Measurements from ENCODE around the gene LMAN1L.

Gene LMAN1L

DNA sequence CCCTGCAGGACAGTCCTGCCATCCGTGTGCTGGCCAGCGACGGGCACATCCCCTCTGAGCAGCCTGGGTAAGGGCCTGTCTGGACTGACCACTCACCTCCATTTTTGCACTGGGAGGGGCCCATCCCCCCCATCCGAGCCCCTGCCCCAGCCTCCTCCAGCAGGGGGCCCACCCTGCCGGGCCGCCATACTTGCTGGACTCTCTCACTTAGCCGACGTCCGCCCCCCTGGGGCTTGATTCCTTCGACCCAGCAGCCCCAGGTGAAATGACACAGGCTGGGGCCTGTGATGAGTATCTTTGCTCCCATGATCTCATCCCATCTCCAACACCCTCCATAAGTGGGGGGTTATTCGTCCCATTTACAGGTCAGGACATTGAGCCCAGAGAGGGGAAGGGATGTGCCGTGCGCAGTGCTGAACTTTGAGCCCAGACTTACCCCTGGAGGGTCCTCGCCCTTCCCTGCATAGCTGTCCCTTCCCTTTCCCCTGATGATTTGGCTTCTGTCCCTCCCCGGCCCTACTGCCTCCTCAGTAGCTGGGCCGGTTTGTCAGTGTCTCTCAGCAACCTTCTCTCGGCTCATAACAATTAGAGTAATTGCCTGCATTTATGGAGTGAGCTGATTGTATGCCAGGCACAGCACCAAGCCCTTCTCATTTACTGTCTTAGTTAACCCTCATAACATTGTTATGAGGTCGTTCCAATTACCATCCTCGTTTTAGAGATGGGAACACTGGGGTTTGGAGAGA, 4.2 kb downstream of the LMAN1L start:
- no peak for DNase-seq (ENCODE audit: low read depth, low spot score)

DNA sequence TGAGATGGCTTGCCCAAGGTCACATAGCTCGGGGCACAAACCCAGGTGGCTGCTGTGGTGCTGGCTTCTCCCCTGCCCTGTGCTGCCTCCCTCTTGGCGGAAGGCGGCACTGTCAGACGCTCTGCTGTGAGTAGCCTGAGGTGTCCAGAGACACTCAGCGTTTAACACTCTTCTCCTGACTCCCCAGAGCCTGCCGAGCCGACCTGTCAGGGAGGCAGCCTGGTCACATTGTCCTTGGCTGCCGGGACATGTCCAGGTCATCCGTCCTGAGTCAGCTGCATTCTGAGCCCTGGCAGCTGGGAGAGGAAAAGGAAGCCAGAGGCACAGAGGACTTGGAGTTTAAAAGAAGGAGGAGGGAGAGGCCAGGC, 4.7 kb downstream of the LMAN1L start:
- no peak for DNase-seq (ENCODE audit: low read depth, low spot score)

DNA sequence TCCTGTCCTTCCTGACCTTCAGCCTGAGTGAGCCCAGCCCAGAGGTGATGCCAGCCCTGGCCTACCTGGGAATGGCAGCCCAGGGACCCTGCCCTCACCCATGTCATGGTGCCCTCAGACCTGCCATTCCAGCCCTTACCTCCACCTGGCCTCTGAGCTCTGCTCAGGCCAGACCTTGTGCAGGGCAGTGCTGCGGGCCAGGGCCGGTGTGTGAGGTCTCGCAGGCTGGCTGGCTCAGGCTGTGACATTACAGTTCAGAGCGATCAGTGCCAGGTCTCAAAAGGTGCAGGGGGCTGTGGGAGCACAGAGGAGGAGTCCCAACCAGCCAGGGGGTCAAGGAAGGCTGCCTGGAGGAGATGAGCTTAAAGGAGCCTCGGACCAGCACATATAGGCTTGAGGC, 7.4 kb downstream of the LMAN1L start:
- DNase-seq (ENCODE audit: low read depth, low spot score) = no peak

DNA sequence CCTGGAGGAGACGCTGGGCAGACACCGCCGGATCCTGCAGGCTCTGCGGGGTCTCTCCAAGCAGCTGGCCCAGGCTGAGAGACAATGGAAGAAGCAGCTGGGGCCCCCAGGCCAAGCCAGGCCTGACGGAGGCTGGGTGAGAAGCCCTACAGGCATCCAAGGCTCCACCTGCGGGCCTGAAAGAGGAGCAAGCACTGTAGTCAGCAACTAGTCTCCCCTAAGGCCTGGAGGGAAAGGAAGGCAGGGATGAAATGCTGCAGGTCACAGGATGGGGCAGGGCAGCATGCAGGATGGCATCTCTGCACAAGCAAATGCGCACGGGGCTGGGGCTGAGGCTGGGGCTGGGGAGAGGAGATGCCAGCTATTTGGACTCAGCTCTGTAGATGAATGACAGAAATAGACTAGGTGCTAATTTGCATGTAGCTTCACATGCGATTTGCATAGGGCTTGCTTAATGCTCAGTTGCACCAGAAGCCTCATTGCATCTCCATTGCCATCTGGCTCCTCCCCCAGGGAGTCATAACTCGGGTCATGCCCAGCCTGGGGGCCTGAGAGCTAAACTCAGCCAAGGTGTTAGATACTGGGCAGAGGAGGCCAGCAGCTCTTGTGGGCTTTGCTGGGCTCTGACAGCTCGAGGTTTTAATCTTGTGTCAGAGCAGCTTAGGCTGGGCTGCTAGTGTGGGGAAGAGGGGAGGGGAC, 8.6 kb downstream of the LMAN1L start:
- DNase-seq (ENCODE audit: low read depth, low spot score) = no peak

DNA sequence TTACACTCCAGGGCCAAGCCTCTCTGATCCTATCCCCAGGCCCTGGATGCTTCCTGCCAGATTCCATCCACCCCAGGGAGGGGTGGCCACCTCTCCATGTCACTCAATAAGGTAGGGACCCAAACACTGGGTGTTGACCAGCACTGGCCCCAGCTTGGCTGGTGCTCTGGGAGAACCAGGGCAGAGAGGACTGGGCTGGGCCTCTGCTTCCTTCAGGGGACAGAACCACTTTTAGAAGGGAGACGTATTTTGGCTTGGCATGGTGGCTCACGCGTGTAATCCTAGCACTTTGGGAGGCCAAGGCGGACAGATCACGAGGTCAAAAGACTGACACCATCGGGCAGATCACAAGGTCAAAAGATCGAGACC, 9.1 kb downstream of the LMAN1L start:
- no peak for DNase-seq (ENCODE audit: low read depth, low spot score)

DNA sequence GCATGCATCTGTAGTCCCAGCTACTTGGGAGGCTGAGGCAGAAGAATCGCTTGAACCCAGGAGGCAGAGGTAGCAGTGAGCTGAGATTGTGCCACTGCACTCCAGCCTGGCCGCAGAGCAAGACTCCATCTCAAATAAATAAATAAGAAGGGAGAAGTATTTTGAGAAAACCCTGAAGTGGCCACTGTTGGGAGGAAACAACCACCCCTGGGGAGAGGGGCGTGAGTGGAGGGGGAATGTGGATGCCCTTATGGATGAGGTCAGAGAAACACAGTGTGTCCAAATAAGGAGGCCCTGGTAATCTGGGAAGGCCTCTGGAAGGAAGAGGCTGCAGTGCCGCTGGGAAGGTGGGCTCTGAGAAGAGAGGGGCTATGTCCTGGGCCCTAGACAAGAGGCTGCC, 9.6 kb downstream of the LMAN1L start:
- DNase-seq (ENCODE audit: low read depth, low spot score) = no peak

DNA sequence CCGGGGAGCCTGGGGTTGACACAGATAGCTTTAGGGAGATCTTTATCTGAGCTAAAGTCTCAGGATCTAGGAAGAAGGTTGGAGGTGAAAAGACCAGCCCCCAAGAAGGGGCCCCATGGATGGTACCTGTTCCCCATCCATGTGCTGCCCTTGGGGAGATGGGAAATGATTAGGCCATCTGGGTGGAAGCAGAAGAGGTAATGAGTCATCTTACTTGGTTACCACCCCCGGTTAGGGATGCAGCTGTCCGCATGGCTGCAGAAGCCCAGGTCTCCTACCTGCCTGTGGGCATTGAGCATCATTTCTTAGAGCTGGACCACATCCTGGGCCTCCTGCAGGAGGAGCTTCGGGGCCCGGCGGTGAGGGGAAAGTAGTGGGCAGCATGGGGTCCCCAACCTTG, 10.7 kb downstream of the LMAN1L start:
- DNase-seq (ENCODE audit: low read depth, low spot score) = no peak

DNA sequence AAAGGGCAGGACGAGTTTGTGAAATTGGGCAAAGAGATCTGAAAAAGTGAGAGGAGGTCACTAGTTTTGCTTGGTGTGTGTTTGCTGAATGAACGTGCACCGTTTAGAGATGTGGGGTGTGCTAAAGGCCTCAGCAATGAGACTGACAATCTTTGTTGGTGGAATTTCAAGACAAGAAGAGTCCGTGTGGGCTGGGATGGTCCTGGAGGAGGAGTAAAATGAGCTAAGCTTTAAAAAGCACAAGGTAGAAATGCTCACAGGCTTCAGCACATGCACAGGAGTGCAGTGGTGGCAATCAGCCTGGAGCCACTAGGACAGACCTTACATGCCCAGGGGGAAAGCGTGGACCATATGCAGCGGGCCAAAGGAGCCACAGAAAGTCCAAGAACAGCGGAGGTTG, 12.3 kb downstream of the LMAN1L start:
- no peak for DNase-seq (ENCODE audit: low read depth, low spot score)

DNA sequence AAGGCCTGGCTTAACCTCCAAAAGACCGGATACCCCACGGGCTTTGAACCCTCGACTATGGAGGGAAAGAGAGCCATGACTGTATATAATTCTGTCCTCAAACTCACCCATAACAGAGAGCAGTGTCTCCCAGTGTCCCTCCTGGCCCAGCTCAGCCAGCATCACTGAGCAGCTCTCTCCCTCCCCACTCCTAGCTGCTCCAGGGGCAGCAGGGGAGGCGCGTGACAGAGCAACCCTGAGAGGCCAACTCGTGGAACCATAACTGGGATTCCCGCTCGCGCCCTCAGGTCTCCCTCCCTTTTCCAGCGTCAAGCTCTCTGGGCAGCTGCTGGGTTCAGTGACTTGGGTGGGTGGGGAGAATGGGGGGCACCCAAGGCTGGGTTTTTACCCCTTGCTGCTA, 13.2 kb downstream of the LMAN1L start:
- DNase-seq (ENCODE audit: low read depth, low spot score) = no peak

DNA sequence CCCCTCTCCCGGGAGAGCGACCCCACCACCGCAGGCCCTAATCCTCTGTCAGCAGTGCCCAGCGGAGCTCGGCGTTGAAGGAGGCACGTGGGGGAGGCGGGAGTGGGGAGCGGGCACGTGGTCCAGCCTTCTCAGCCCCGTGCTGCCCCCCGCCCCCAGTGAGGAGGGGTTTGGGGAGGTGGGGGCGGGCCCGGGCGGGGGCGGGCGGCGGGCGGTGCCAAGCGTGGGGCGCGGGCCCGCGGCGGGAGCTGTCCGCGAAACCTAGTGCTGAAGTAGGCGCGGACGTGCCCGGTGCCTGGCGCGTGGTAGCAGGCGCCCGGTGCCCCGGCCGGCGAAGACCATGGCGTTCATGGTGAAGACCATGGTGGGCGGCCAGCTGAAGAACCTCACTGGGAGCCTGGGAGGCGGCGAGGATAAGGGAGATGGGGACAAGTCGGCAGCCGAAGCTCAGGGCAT, 13.8 kb downstream of the LMAN1L start, which contains the start of gene CPLX3:
TSS of gene CPLX3 (plus strand) at position 264 of the 456 bp plus-strand sequence. CDS start at position 341, 77 bp downstream.
- DNase-seq (ENCODE audit: low read depth, low spot score) = no peak

DNA sequence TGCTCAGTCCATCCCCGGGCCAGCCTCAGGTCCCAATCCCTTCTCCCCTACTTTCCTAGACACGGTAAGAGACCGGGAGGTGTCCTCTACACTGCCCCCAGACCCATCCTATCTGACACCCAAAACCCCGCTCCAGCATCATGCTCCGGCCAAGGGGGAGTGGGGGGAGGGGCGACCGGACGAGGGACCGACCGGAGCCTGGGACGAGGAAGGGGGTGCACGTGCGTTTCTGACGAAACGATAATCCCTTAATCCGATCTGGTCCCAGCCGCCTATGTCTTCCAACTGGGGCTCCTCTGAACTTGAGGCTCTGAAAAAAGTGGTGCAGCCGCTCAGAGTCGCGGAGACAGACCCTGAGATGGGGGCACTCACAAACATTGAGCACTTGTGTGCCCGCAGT, 14.3 kb downstream of the LMAN1L start:
- no peak for DNase-seq (ENCODE audit: low read depth, low spot score)

DNA sequence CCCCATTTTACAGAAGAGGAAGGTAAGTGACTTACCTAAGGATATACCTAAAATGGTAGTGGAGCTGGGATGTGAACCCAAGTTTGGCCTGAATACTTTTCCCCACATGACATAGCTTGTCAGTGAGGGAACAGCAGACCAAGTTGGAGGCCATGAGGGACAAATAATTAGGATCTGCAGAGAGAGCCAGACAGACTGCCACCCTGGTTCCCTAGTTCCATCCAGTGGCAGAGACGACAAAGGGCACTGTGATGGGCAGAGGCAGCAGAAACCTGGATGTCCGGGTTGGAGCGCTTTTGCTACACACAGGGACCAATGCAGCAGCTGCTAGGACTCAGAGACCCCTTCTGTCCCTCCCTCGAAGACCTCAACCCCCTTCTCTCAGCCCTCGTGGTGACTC, 15.0 kb downstream of the LMAN1L start:
- DNase-seq (ENCODE audit: low read depth, low spot score) = no peak

DNA sequence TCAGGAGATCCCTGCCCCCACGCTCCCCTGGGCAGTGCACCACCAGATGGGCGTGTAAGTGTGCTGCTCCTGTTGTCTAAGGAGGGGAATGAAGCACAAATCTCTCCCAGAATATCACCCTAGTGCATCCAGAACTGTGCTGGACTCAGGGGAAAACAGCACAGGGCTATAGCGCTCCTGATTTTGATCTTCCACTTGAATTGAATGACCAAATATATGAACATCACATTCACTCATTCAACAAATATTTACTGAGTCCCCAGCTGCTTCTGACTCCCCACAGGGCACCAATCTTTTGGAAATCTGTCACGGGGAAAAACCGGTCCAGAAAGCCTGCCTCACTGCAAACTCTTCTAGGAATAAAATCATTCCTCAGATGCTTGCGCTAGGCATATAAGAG, 16.2 kb downstream of the LMAN1L start:
- DNase-seq (ENCODE audit: low read depth, low spot score) = no peak

DNA sequence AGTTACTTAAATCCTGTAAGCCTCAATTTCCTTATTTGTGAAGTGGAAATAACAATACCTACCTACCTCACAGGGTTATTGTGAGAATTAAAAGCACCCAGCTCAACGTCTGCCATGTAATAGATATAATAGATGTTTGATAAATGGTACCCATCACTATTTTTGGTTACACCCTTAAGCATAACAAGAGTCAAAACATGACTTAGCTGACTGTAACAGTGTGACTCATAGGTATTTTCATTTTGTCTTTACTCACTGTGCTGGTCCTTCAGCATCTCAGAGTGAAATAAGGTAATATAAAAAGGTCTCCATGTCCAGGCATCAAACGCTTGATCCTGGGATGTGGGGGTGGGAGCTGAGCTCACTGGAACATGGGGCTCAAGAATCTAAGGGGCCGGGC, 16.9 kb downstream of the LMAN1L start:
- no peak for DNase-seq (ENCODE audit: low read depth, low spot score)

DNA sequence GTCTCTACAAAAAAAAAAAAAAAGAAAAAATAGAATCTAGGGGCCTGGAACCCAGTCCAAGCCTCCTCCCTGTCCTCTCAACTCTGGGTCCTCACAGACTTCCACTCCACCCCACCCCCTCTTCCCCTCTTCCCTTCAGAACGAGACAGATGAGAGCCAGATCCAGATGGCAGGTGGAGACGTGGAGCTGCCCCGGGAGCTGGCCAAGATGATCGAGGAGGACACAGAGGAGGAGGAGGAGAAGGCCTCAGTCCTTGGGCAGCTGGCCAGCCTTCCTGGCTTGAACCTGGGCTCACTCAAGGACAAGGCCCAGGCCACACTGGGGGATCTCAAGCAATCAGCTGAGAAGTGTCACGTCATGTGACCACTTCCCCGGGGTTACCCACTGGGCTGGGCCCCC, 17.4 kb downstream of the LMAN1L start:
- no peak for DNase-seq (ENCODE audit: low read depth, low spot score)

DNA sequence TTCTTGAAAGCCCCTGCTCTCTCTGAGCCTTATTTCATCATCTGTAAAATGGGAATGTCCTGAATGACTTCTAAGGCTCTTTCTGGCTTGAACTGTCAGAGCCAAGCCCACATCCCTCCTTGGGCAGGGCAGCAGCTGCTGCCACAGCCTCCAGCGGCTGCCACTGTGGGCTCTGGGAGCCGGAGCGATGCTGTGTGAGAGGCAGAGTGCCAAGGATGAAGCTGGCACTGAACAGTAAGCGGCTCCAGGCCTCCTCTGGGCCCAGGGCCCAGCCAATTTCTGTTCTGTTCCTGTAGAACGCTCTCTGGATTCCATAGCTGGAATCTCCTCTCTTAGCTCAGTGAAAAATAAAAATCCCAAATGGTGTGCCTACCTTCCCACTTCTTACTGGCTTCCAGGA, 18.2 kb downstream of the LMAN1L start:
- no peak for DNase-seq (ENCODE audit: low read depth, low spot score)

DNA sequence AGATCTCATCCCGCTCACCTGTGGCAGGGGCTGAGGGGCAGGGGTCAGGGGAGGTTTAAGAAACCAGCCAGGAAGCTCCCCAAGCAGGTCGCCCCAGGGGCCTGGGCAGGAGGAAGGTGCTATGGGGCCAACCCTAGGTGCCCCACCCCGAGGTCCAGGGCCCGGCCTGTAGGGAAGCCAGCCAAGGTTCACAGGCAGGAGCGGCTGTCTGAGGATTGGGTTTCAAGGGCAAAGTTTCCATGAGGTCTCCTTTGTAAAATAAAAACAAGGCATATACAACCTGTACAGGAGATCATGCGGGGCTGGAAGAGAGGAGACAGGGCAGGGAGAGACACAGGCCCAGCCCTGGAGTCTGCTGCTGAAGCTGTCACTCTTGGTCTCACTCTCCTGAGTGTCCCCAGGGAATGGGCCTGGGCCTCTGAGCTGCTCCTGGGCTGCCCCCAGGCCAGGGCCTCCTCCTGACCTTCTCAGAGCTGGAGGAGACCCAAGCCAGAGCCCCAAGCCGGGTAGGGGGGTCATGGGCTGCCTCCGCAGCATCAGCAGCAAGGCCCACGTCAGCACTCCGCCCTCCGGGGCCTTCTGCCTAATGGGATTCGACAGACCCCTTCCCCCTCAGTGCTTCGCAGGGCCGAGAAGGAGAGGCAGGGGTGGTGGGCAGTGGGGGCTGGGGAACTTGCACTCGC, 19.3 kb downstream of the LMAN1L start:
- DNase-seq (ENCODE audit: low read depth, low spot score) = no peak

DNA sequence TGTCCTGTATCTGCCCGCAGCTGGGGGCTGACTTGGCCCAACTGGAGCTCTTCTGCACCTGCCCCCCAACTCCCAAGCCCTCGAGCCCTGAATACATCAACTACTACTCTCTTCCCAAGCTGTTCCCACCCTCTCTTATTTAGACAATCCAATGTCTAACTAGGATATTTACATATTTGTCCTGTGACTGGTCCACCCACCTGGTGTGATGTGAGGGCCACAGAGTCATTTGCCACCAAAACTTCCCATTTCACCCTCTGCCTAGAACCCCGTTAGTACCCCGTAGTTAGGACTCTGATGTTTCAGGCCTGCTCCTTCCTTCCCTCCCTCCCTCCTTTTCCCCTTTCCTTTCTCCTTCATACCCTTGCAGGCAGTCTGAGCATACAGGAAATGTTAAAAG, 20.2 kb downstream of the LMAN1L start:
- DNase-seq (ENCODE audit: low read depth, low spot score) = no peak

DNA sequence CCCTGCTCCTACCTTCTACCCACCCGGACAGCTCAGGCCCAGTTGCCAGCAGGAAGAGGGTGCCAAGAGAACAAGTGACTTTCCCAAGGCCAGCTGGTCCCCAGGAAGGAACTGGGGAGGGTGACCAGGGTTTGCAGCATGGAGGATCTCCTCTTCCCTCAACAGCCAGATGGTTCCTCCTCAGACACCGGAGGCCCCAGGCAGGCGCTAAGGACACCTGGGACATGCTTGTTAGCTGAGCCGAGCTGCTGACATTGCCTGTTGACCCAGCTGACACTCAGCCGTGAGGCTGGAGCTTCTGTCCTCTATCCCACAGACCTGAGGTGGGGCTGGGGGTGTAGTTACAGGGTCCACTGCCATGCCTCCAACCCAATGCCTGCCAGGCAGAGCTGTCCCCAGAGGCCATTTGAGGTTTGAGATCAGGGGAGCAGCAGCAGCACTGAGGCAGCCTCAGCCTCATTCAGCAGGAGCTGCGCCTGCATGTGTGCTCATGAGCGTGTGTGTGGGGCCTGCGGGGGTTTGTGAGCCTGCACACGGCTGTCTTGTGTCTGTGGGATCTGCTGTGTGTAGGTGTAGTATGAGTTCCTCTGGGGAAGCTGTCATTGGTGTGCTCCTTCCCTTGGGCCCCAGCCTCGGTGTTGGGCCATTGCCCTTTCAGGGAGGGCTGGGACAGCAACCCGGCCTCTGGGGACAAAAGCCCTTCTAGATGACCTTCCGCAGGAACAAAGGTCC, 20.9 kb downstream of the LMAN1L start:
- no peak for DNase-seq (ENCODE audit: low read depth, low spot score)

DNA sequence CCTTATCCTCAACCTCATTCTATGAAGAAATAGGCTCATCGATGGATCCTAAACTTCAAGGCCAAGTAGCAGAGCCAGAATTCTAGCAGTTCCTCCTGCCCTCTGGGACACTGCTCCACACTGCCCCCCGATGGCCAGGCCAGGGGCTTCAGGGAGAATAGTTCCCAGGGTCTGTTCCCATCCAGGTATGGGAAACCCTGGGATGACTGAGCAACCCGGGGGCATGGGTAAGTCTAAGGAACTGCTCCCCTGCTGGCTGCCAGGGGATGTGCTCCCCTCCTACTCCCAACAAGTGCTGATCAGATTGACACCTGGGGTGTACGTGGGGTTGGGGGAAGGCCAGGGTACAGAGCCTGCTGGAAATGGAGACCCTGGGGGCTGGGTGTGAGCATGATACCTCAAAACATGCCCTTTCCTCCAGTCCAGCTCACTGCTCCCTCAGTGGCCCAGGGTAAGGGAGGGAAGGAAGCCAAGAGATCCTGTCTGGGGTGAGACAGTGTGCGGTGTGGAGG, 22.7 kb downstream of the LMAN1L start:
- no peak for DNase-seq (ENCODE audit: low read depth, low spot score)

DNA sequence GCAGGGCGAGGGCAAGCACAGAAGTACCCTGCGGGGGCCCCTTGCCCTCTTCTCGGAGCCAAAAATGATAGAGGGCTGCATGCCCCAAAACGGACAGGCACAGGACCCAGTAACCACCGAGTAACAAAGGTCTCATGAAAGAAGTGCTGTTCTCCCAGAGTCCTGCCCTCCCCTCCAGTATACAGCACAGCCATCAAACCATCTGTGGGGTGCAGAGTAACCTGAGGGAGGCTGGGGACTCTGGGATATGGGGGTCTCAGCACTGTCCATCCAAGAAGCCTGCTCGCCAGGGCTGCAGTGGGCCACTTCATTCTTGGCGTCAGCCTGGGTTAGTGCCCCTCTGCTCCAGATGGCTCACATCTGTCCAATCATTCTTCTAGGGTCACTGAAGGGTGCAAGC, 24.2 kb downstream of the LMAN1L start:
- no peak for DNase-seq (ENCODE audit: low read depth, low spot score)
